K562 (cell line): ENCODE measurements around the gene LYRM1. TPM values are rescaled to one million over a fixed set of nuclear protein-coding genes. Genes with fewer than 3 reads are reported as not detected.

Source experiments
- ATAC-seq: fragments of 200-7000 bp; cut with Tn5 transposase; 3 replicates; pipeline ENCODE4 v1.9.1; 2020; ENCODE audit warnings: moderate library complexity
- BruUV-seq: library from RNA; stranded (reverse); fragments of 400-500 nt; replicated peaks from 2 replicates; lab custom pipeline; 2021; lab: Mats Ljungman, UMichigan
- CTCF ChIA-PET: fragments of 300-600 bp; formaldehyde crosslinking; extraction: SDS; loops from one replicate; lab custom pipeline; 2021; ENCODE audit warnings: low intra/inter-chr PET ratio; lab: Yijun Ruan, JAX
- POLR2A ChIA-PET: fragments of 300-600, 350-650 bp; sonication (Branson Sonifier 250); formaldehyde crosslinking; extraction: SDS; loops from one replicate; lab custom pipeline; 2021; ENCODE audit warnings: antibody characterized with exemption, inconsistent platforms; lab: Yijun Ruan, JAX
- DNase-seq, 4 experiments: peaks; one replicate each; pipeline versions ENCODE4 v3.0.0 to v3.0.0-alpha.2; 2011 to 2018; ENCODE audit warnings: low spot score in 3 of 4, mixed read lengths in 3 of 4; ENCODE audit errors: extremely low read depth in 1 of 4
- FAIRE-seq: peaks from 2 replicates; lab custom pipeline; 2011; peaks lifted over from hg19 to GRCh38; lab: Jason Lieb, UNC
- H2AFZ ChIP-seq: 2 replicates; pipeline ENCODE4 v1.6.0; 2011; ENCODE audit warnings: low read depth, low read length, control low read depth, inconsistent platforms
- H3K27ac ChIP-seq: fragments of 200-600 bp; 3 replicates; pipeline ENCODE4 v1.8.0; 2011; ENCODE audit warnings: low read depth, mild to moderate bottlenecking, control low read depth, inconsistent platforms, low read length, moderate library complexity, mixed read lengths; ENCODE audit errors: extremely low read depth
- H3K27me3 ChIP-seq, 2 experiments: fragments of 300-600 bp in 1 of 2; 2 replicates in 1 of 2; 3 replicates in 1 of 2; pipeline versions ENCODE4 v1.6.0 to v1.8.0; 2011; ENCODE audit warnings: inconsistent platforms in 2 of 2, low read length in 2 of 2, mild to moderate bottlenecking in 1 of 2, mixed read lengths in 1 of 2, moderate library complexity in 1 of 2; ENCODE audit not compliant: control insufficient read depth in 2 of 2, insufficient read depth in 2 of 2
- H3K36me3 ChIP-seq: fragments of 300-600 bp; 3 replicates; pipeline ENCODE4 v1.8.0; 2011; ENCODE audit warnings: mild to moderate bottlenecking, low read length, inconsistent platforms; ENCODE audit not compliant: control insufficient read depth, insufficient read depth
- H3K4me1 ChIP-seq, 2 experiments: fragments of 200-600 bp in 1 of 2; replicated peaks in 1 of 2; 2 replicates in 1 of 2; 3 replicates in 1 of 2; pipeline versions ENCODE4 v1.5.1 to v1.8.0; 2011; ENCODE audit warnings: inconsistent platforms in 2 of 2, low read length in 2 of 2, mild to moderate bottlenecking in 1 of 2, mixed read lengths in 1 of 2, moderate library complexity in 1 of 2; ENCODE audit not compliant: control insufficient read depth in 2 of 2, insufficient read depth in 2 of 2
- H3K4me2 ChIP-seq: 2 replicates; pipeline ENCODE4 v1.6.1; 2011; ENCODE audit warnings: low read length, control low read depth, inconsistent platforms, mixed read lengths; ENCODE audit not compliant: insufficient read depth
- H3K4me3 ChIP-seq: fragments of 200-600 bp; sonication (generic), shearing (Covaris generic); 2 replicates; pipeline ENCODE4 v1.5.1; 2016; ENCODE audit warnings: control low read depth, inconsistent platforms
- H3K79me2 ChIP-seq: fragments of 200-600 bp; 3 replicates; pipeline ENCODE4 v1.8.0; 2011; ENCODE audit warnings: low read length, inconsistent platforms; ENCODE audit not compliant: control insufficient read depth, insufficient read depth
- H3K9ac ChIP-seq, 2 experiments: 2 replicates each; pipeline versions ENCODE4 v1.6.0 to v1.6.1; 2011; ENCODE audit warnings: low read depth in 2 of 2, low read length in 2 of 2, control low read depth in 1 of 2, inconsistent platforms in 1 of 2, mild to moderate bottlenecking in 1 of 2, mixed read lengths in 1 of 2; ENCODE audit not compliant: insufficient read depth in 1 of 2
- H3K9me1 ChIP-seq: one replicate; pipeline ENCODE4 v1.6.0; 2011; ENCODE audit warnings: inconsistent platforms, mild to moderate bottlenecking, low read length, moderate library complexity; ENCODE audit not compliant: control insufficient read depth, insufficient read depth
- H3K9me3 ChIP-seq: replicated peaks from 2 replicates; pipeline ENCODE4 v1.5.1; 2011; ENCODE audit warnings: low read depth, low read length, inconsistent platforms; ENCODE audit not compliant: control insufficient read depth, insufficient read depth
- H4K20me1 ChIP-seq: replicated peaks from 2 replicates; pipeline ENCODE4 v1.6.1; 2011; ENCODE audit warnings: low read length, inconsistent platforms, mixed read lengths; ENCODE audit not compliant: control insufficient read depth, insufficient read depth
- CTBP1 ChIP-seq: fragments of 450-650 bp; IDR thresholded peaks from 2 replicates; pipeline ENCODE4 v1.6.1; 2016; ENCODE audit warnings: borderline replicate concordance
- ELF4 ChIP-seq: fragments of 450-650 bp; formaldehyde crosslinking; IDR thresholded peaks from 2 replicates; pipeline ENCODE4 v1.4.0; 2022; ENCODE audit warnings: missing genetic modification characterization
- ETV1 ChIP-seq: fragments of 450-650 bp; conservative IDR thresholded peaks from 2 replicates; pipeline ENCODE4 v1.6.1; 2016; ENCODE audit warnings: missing genetic modification characterization, control low read depth, low read depth, missing compliant biosample characterization
- HMG20B ChIP-seq: fragments of 250-450 bp; sonication (Bioruptor Pico); IDR thresholded peaks from 2 replicates; pipeline ENCODE4 v1.5.0; 2021; ENCODE audit warnings: mild to moderate bottlenecking
- NFE2 ChIP-seq: IDR thresholded peaks from 2 replicates; pipeline ENCODE4 v1.6.1; 2014; ENCODE audit warnings: antibody characterized with exemption, low read depth
- POLR3G ChIP-seq: IDR thresholded peaks from 2 replicates; pipeline ENCODE4 v1.6.1; 2011; ENCODE audit not compliant: insufficient read length, insufficient replicate concordance; ENCODE audit errors: extremely low read depth
- PTRF ChIP-seq: fragments of 450-650 bp; IDR thresholded peaks from 2 replicates; pipeline ENCODE4 v1.6.1; 2016; ENCODE audit warnings: mild to moderate bottlenecking, missing genetic modification characterization, missing compliant biosample characterization
- TAF15 ChIP-seq: fragments of 200-400 bp; formaldehyde crosslinking; IDR thresholded peaks from 2 replicates; pipeline ENCODE4 v1.6.1; 2017; ENCODE audit warnings: mild to moderate bottlenecking, low read depth, low read length, moderate library complexity
- TBL1XR1 ChIP-seq, 2 experiments: IDR thresholded peaks; 2 replicates each; pipeline ENCODE4 v1.6.1; 2012; ENCODE audit warnings: improper control_type of control experiment in 2 of 2, low read length in 2 of 2, mild to moderate bottlenecking in 1 of 2
- ZNF134 ChIP-seq: fragments of 250-450 bp; sonication (Bioruptor Pico); conservative IDR thresholded peaks from 2 replicates; pipeline ENCODE4 v1.4.0; 2020
- ZNF445 ChIP-seq: fragments of 250-450 bp; sonication (Bioruptor Pico); IDR thresholded peaks from 2 replicates; pipeline ENCODE4 v1.4.0; 2020; ENCODE audit warnings: low read depth, mild to moderate bottlenecking, moderate library complexity
- ZNF57 ChIP-seq: fragments of 450-650 bp; formaldehyde crosslinking; IDR thresholded peaks from 2 replicates; pipeline ENCODE4 v1.4.0; 2020; ENCODE audit warnings: mild to moderate bottlenecking, moderate library complexity
- WGBS: fragments of 100-300 bp; shearing (Covaris generic); methylation state at CpG from one replicate; pipeline ENCODE4 v1.1.6; 2016; ENCODE audit warnings: low coverage, mixed read lengths; ENCODE audit not compliant: insufficient coverage; ENCODE audit errors: missing lambda C conversion rate; 5-methylcytosine and 5-hydroxymethylcytosine counted together
- in situ Hi-C: fragments of 300-500 bp; cut with MboI; formaldehyde crosslinking; loops from 4 replicates; pipeline ENCODE4 v1.15.0; 2018; ENCODE audit warnings: inconsistent platforms, mixed read lengths
- intact Hi-C: fragments of 100-400 bp; cut with micrococcal nuclease; formaldehyde crosslinking; loops from 2 replicates; pipeline ENCODE4 v1.14.2; 2022
- polyA plus RNA-seq, 8 experiments: library from polyadenylated mRNA; depleted of rRNA in 4 of 8; stranded (reverse) in 5 of 8; unstranded in 3 of 8; fragments of >200 nt; fragmentation: Nextera tagmentation in 2 of 8; fragmentation: Illumina TruSeq in 1 of 8; extraction: Ambion mirVana in 2 of 8; extraction: Trizol in 1 of 8; gene quantifications; 2 replicates each; pipeline versions ENCODE4 v1.2.1 to v1.2.3, GENCODE V29; 2011 to 2014; ENCODE audit warnings: inconsistent platforms in 1 of 8, missing spikeins in 1 of 8
- total RNA-seq, 7 experiments: library from RNA; depleted of rRNA in 6 of 7; stranded (reverse); fragments of >200 nt in 6 of 7; fragmentation: Illumina TruSeq in 2 of 7; extraction: Trizol in 2 of 7; gene quantifications; 2 replicates each; pipeline versions ENCODE4 v1.2.1 to v1.2.3, GENCODE V29; 2011 to 2021; ENCODE audit warnings: low replicate concordance in 1 of 7
- TF ChIP-seq, protein P1 (sequence below), 2 experiments: fragments of 450-650 bp; IDR thresholded peaks; 2 replicates each; pipeline ENCODE4 v1.6.1; 2018; ENCODE audit warnings: mild to moderate bottlenecking in 2 of 2, low read depth in 1 of 2; ENCODE audit not compliant: partially characterized antibody in 2 of 2
- TF ChIP-seq, protein P2 (sequence below), 2 experiments: IDR thresholded peaks; 2 replicates each; pipeline ENCODE4 v1.6.1; 2012; ENCODE audit warnings: improper control_type of control experiment in 2 of 2, low read depth in 2 of 2, low read length in 2 of 2, borderline replicate concordance in 1 of 2
- TF ChIP-seq, protein P3 (sequence below), 2 experiments: fragments of 450-650 bp in 1 of 2; sonication (generic) in 1 of 2; formaldehyde crosslinking in 1 of 2; IDR thresholded peaks in 1 of 2; conservative IDR thresholded peaks in 1 of 2; 2 replicates each; pipeline versions ENCODE4 v1.6.1 to v1.8.1; 2016 to 2023; ENCODE audit warnings: mild to moderate bottlenecking in 2 of 2, moderate library complexity in 2 of 2, inconsistent platforms in 1 of 2, missing genetic modification reagents in 1 of 2

LYRM1 gene
- total and polyA plus RNA-seq, 9 of the 15 experiments (the other 6 are each of a cell fraction or from before 2014, with no cell fraction given): 17.5 to 44.1 (median 32.7) TPM

DNA sequence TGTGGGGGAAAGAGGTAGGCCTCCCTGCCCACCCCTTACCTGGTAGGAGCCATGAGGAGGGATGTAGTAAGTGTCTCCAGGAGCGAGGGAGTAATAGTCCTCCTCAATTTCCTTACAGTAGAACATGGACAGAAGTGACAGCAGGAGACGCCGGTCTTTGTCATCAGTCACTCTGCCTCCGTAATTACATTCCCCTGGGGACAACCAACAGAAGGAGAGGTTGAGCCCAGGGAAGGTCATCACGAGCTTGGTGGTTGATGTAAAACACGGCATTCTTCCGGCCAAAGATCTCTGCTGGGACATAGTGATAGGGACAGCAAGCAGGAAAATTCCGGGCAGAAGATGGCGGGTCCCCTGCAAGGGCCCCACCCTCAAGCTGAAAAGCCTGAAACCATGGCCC lies 47.9 kb downstream of the LYRM1 start:
- no peak overlapping the region for H3K4me3 ChIP-seq
- no peak for DNase-seq
- no peak overlapping the region; the same call in 1 of the 2 replicates for H3K4me2 ChIP-seq
- 35% methylated on average over 9 of the region's 9 CpGs for WGBS
- H2AFZ ChIP-seq: peak overlapping the region; percentile 69
- intact Hi-C loops (loop anchor here (5.0 kb wide), 1 partner anchor 46 kb away; the partner anchor contains the start of genes DCUN1D3 and LYRM1), in situ Hi-C loops (no loop called here)
- H3K4me1 ChIP-seq: peaks cover 20 to 30% of the 10 kb centered on the region in 2 experiments
- H4K20me1 ChIP-seq: no peaks in the 10 kb centered on the region
- H3K79me2 ChIP-seq: no peaks in the 10 kb centered on the region
- 0 out of 2 replicates have a peak, but pooled peaks cover 2% of the 10 kb centered on the region for H3K9me3 ChIP-seq
- H3K9me1 ChIP-seq: no peaks in the 10 kb centered on the region
- no peak overlapping the region for H3K9ac ChIP-seq
- CTCF ChIA-PET: no interaction called here
- no peak for FAIRE-seq
- no peaks in the 10 kb centered on the region for H3K36me3 ChIP-seq
- POLR2A ChIA-PET: interaction anchor here (0.7 to 1.3 kb wide), 2 partner anchors 10 to 43 kb away, joined by 3 to 4 read pairs; no protein-coding TSS in a partner anchor
- no peak overlapping the region for H3K27ac ChIP-seq
- BruUV-seq: no TSS peak
- ATAC-seq: no peak
- peaks cover 0 to 8% of the 10 kb centered on the region in 2 experiments; a peak in 1 of 5 replicates for H3K27me3 ChIP-seq
- TF ChIP-seq, protein P1, sequence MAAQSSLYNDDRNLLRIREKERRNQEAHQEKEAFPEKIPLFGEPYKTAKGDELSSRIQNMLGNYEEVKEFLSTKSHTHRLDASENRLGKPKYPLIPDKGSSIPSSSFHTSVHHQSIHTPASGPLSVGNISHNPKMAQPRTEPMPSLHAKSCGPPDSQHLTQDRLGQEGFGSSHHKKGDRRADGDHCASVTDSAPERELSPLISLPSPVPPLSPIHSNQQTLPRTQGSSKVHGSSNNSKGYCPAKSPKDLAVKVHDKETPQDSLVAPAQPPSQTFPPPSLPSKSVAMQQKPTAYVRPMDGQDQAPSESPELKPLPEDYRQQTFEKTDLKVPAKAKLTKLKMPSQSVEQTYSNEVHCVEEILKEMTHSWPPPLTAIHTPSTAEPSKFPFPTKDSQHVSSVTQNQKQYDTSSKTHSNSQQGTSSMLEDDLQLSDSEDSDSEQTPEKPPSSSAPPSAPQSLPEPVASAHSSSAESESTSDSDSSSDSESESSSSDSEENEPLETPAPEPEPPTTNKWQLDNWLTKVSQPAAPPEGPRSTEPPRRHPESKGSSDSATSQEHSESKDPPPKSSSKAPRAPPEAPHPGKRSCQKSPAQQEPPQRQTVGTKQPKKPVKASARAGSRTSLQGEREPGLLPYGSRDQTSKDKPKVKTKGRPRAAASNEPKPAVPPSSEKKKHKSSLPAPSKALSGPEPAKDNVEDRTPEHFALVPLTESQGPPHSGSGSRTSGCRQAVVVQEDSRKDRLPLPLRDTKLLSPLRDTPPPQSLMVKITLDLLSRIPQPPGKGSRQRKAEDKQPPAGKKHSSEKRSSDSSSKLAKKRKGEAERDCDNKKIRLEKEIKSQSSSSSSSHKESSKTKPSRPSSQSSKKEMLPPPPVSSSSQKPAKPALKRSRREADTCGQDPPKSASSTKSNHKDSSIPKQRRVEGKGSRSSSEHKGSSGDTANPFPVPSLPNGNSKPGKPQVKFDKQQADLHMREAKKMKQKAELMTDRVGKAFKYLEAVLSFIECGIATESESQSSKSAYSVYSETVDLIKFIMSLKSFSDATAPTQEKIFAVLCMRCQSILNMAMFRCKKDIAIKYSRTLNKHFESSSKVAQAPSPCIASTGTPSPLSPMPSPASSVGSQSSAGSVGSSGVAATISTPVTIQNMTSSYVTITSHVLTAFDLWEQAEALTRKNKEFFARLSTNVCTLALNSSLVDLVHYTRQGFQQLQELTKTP (IDR thresholded peaks at IDR 0.05; ENCODE audit: low read depth in 1 of 2, partially characterized antibody in 2 of 2): peak in 1 of 2 experiments; percentile 65
- TF ChIP-seq POLR3G (no peak), ELF4 (CRISPR knock-in tag) (no peak), TAF15 (no peak), NFE2 (no peak), ZNF57 (CRISPR knock-in tag) (no peak), ZNF445 (CRISPR knock-in tag) (no peak), HMG20B (CRISPR knock-in tag) (no peak), ZNF134 (no peak), ETV1 (tag) (no peak; the same call in 1 of the 2 replicates), TBL1XR1 (IDR thresholded peaks at IDR 0.05; ENCODE audit: low read length in 2 of 2) (no peak), CTBP1 (no peak), PTRF (tag) (no peak)
- TF ChIP-seq, protein P2, sequence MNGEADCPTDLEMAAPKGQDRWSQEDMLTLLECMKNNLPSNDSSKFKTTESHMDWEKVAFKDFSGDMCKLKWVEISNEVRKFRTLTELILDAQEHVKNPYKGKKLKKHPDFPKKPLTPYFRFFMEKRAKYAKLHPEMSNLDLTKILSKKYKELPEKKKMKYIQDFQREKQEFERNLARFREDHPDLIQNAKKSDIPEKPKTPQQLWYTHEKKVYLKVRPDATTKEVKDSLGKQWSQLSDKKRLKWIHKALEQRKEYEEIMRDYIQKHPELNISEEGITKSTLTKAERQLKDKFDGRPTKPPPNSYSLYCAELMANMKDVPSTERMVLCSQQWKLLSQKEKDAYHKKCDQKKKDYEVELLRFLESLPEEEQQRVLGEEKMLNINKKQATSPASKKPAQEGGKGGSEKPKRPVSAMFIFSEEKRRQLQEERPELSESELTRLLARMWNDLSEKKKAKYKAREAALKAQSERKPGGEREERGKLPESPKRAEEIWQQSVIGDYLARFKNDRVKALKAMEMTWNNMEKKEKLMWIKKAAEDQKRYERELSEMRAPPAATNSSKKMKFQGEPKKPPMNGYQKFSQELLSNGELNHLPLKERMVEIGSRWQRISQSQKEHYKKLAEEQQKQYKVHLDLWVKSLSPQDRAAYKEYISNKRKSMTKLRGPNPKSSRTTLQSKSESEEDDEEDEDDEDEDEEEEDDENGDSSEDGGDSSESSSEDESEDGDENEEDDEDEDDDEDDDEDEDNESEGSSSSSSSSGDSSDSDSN (IDR thresholded peaks at IDR 0.05; ENCODE audit: borderline replicate concordance in 1 of 2, low read depth in 2 of 2, low read length in 2 of 2): no peak
- TF ChIP-seq, protein P3, sequence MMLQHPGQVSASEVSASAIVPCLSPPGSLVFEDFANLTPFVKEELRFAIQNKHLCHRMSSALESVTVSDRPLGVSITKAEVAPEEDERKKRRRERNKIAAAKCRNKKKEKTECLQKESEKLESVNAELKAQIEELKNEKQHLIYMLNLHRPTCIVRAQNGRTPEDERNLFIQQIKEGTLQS (IDR thresholded peaks at IDR 0.05): no peak
- TF ChIP-seq, protein P3 (CRISPR knock-in tag; conservative IDR thresholded peaks at IDR 0.05): no peak
